Smooth muscle cell (in vitro differentiated cells): Measurements from ENCODE around the gene TNPO3. TPM values are rescaled to one million over a fixed set of nuclear protein-coding genes. Genes with fewer than 3 reads are reported as not detected.

Experiments used
- DNase-seq: peaks from one replicate; lab custom pipeline; 2025; ENCODE audit not compliant: unreplicated experiment; lab: John Stamatoyannopoulos, UW
- H2AFZ ChIP-seq: fragments of 200-600 bp; sonication (generic); 2 replicates; pipeline ENCODE4 v1.6.0; 2016; ENCODE audit warnings: antibody characterized with exemption, low read depth, mild to moderate bottlenecking
- H3F3A ChIP-seq: fragments of 200-600 bp; sonication (generic); 2 replicates; pipeline ENCODE4 v1.6.0; 2017; ENCODE audit warnings: antibody characterized with exemption, low read depth
- H3K27ac ChIP-seq: fragments of 200-600 bp; sonication (generic); 2 replicates; pipeline ENCODE4 v1.5.1; 2016; ENCODE audit warnings: low read depth, mild to moderate bottlenecking
- H3K27me3 ChIP-seq: fragments of 200-600 bp; sonication (generic); 2 replicates; pipeline ENCODE4 v1.6.1; 2016; ENCODE audit warnings: low read depth, mild to moderate bottlenecking
- H3K36me3 ChIP-seq: fragments of 200-600 bp; sonication (generic); 2 replicates; pipeline ENCODE4 v1.5.1; 2016; ENCODE audit warnings: low read depth
- H3K4me1 ChIP-seq: fragments of 200-600 bp; sonication (generic); 2 replicates; pipeline ENCODE4 v1.5.1; 2016; ENCODE audit warnings: low read depth
- H3K4me2 ChIP-seq: fragments of 200-600 bp; sonication (generic); 2 replicates; pipeline ENCODE4 v1.6.0; 2016; ENCODE audit warnings: mild to moderate bottlenecking
- H3K4me3 ChIP-seq: fragments of 200-600 bp; sonication (generic); 2 replicates; pipeline ENCODE4 v1.5.1; 2016; ENCODE audit warnings: mild to moderate bottlenecking
- H3K79me2 ChIP-seq: fragments of 200-600 bp; sonication (generic); 2 replicates; pipeline ENCODE4 v1.6.0; 2016; ENCODE audit warnings: low read depth, mild to moderate bottlenecking
- H3K9ac ChIP-seq: fragments of 200-600 bp; sonication (generic); 2 replicates; pipeline ENCODE4 v1.6.0; 2016; ENCODE audit warnings: low read depth
- H3K9me3 ChIP-seq: fragments of 200-600 bp; sonication (generic); replicated peaks from 2 replicates; pipeline ENCODE4 v1.5.1; 2016; ENCODE audit warnings: low read depth
- H4K20me1 ChIP-seq: fragments of 200-600 bp; sonication (generic); 2 replicates; pipeline ENCODE4 v1.6.0; 2016; ENCODE audit warnings: low read depth
- CTCF ChIP-seq: fragments of 200-600 bp; sonication (generic); IDR thresholded peaks from 2 replicates; pipeline ENCODE4 v1.5.1; 2017; ENCODE audit warnings: borderline replicate concordance, mild to moderate bottlenecking, antibody characterized with exemption; ENCODE audit not compliant: insufficient read depth, poor library complexity, severe bottlenecking
- WGBS: methylation state at CpG from one replicate; pipeline ENCODE4 v1.1.7; 2016; ENCODE audit warnings: low lambda C conversion rate; 5-methylcytosine and 5-hydroxymethylcytosine counted together
- polyA plus RNA-seq: library from polyadenylated mRNA; unstranded; fragments of >200 nt; fragmentation: Nextera tagmentation; extraction: Ambion mirVana; gene quantifications from 2 replicates; pipeline ENCODE4 v1.2.1, GENCODE V29; 2016
- total RNA-seq: library from RNA; depleted of rRNA; stranded (reverse); fragments of >200 nt; gene quantifications from 2 replicates; pipeline ENCODE4 v1.2.3, GENCODE V29; 2014

The TNPO3 gene
- total and polyA plus RNA-seq, 2 experiments from 2014 or later, result 28.4 to 41.3 TPM

GRCh38 chr7:128933180-128933891 is 121.6 kb downstream of the TNPO3 start:
- Histone ChIP-seq H3K9ac (no peak overlapping the region), H2AFZ (no peak overlapping the region), H3K4me3 (no peak overlapping the region), H3K27me3 (peaks cover 43% of the 10 kb centered on the region), H3K4me2 (no peak overlapping the region), H4K20me1 (no peaks in the 10 kb centered on the region), H3K36me3 (no peaks in the 10 kb centered on the region), H3K27ac (no peak overlapping the region), H3K4me1 (no peaks in the 10 kb centered on the region), H3F3A (no peaks in the 10 kb centered on the region), H3K79me2 (no peaks in the 10 kb centered on the region), H3K9me3 (no peaks in the 10 kb centered on the region)
- no peak for DNase-seq
- 71% methylated on average over 15 of the region's 15 CpGs for WGBS
- TF ChIP-seq CTCF, result no peak

GRCh38 chr7:128932862-128933179 is 122.1 kb downstream of the TNPO3 start:
- 80% methylated on average over 4 of the region's 4 CpGs for WGBS
- H3K27ac ChIP-seq, result no peak overlapping the region
- DNase-seq, result no peak
- no peaks in the 10 kb centered on the region for H3K79me2 ChIP-seq
- no peaks in the 10 kb centered on the region for H4K20me1 ChIP-seq
- H3K4me3 ChIP-seq, result no peak overlapping the region
- H3K9ac ChIP-seq, result no peak overlapping the region
- H3K36me3 ChIP-seq, result no peaks in the 10 kb centered on the region
- no peak for TF ChIP-seq CTCF
- H2AFZ ChIP-seq, result no peak overlapping the region
- no peaks in the 10 kb centered on the region for H3K9me3 ChIP-seq
- H3F3A ChIP-seq, result no peaks in the 10 kb centered on the region
- H3K27me3 ChIP-seq, result peaks cover 38% of the 10 kb centered on the region
- H3K4me2 ChIP-seq, result no peak overlapping the region
- H3K4me1 ChIP-seq, result no peaks in the 10 kb centered on the region

- Histone ChIP-seq H3K4me1 (no peaks in the 10 kb centered on the region), H3K9me3 (no peaks in the 10 kb centered on the region), H3K27me3 (peaks cover 32% of the 10 kb centered on the region), H3K4me3 (no peak overlapping the region), H3K4me2 (no peak overlapping the region), H3K27ac (no peak overlapping the region), H3K9ac (no peak overlapping the region), H3K36me3 (no peaks in the 10 kb centered on the region), H4K20me1 (no peaks in the 10 kb centered on the region), H3K79me2 (no peaks in the 10 kb centered on the region), H2AFZ (no peak overlapping the region), H3F3A (no peaks in the 10 kb centered on the region)
- no peak for DNase-seq
- 91% methylated on average over 19 of the region's 19 CpGs for WGBS
- no peak for TF ChIP-seq CTCF
Observed at GRCh38 chr7:128931965-128932861, 122.7 kb downstream of the TNPO3 start.
